C4-2B (cell line): Measurements from ENCODE around the gene SLC16A7.

Experiments
- ZFX ChIP-seq: fragments of 450-650 bp; IDR thresholded peaks from 2 replicates; pipeline ENCODE4 v1.6.1; 2017
- TF ChIP-seq, protein P1 (sequence below): fragments of 450-650 bp; conservative IDR thresholded peaks from 2 replicates; pipeline ENCODE4 v1.5.1; 2017; ENCODE audit warnings: mild to moderate bottlenecking

DNA sequence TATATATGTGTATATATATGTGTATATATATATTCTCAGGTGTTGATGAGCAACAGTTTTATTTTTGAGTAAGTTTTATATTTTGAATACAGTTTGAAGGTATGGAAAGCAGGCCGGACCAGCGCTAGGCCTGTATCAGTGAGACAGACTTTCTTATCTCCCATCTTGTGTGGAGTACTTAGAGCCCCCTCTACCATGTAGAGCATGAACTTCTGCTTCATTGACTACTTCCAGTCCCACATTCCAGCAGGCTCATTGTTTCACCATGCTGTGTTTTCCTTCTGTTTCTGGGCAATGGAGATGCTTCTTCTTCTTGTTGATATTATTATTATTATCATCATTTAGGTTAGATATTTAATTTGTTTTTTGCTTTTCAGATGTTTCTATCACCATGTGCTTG is 76.4 kb downstream of the SLC16A7 start:
- TF ChIP-seq, protein P1, sequence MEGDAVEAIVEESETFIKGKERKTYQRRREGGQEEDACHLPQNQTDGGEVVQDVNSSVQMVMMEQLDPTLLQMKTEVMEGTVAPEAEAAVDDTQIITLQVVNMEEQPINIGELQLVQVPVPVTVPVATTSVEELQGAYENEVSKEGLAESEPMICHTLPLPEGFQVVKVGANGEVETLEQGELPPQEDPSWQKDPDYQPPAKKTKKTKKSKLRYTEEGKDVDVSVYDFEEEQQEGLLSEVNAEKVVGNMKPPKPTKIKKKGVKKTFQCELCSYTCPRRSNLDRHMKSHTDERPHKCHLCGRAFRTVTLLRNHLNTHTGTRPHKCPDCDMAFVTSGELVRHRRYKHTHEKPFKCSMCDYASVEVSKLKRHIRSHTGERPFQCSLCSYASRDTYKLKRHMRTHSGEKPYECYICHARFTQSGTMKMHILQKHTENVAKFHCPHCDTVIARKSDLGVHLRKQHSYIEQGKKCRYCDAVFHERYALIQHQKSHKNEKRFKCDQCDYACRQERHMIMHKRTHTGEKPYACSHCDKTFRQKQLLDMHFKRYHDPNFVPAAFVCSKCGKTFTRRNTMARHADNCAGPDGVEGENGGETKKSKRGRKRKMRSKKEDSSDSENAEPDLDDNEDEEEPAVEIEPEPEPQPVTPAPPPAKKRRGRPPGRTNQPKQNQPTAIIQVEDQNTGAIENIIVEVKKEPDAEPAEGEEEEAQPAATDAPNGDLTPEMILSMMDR: no peak
- TF ChIP-seq ZFX: no peak
